HG02678 (cell line): ENCODE measurements around the gene METTL13.
A peak's percentile ranks its signal among the peaks of the same experiment; 100 is the strongest.

Source experiments
- ATAC-seq: cut with Tn5 transposase; IDR thresholded peaks from one replicate; pipeline ENCODE4 v1.9.1; 2021; ENCODE audit warnings: mild to moderate bottlenecking, moderate library complexity; ENCODE audit not compliant: unreplicated experiment

The METTL13 gene

GRCh38 chr1:171781176-171781875 lies at the start of gene METTL13:
TSS of gene METTL13 (plus strand) at chr1:171781660. CDS start at chr1:171781968, 308 bp downstream.
- peak; percentile 99 for ATAC-seq

- no peak for ATAC-seq
Observed at GRCh38 chr1:171736196-171736595, 45.3 kb upstream of the METTL13 start.

- no peak for ATAC-seq
Observed at GRCh38 chr1:171738911-171739310, 42.5 kb upstream of the METTL13 start.

- ATAC-seq: no peak
Observed at GRCh38 chr1:171739656-171740055, 41.8 kb upstream of the METTL13 start.

- ATAC-seq: no peak
Observed at GRCh38 chr1:171740356-171740863, 41.0 kb upstream of the METTL13 start.

GRCh38 chr1:171740987-171741871 lies 40.2 kb upstream of the METTL13 start:
- peak; percentile 34 for ATAC-seq

GRCh38 chr1:171741872-171742576 lies 39.4 kb upstream of the METTL13 start, which contains the start of gene VAMP4:
TSS of gene VAMP4 (minus strand) at chr1:171742065. CDS start at chr1:171738414, 3,651 bp downstream.
- ATAC-seq: peak; percentile 93

- ATAC-seq: peak; percentile 3
Observed at GRCh38 chr1:171742577-171742922, 38.9 kb upstream of the METTL13 start.

GRCh38 chr1:171743081-171743870 lies 38.2 kb upstream of the METTL13 start:
- no peak for ATAC-seq

- no peak for ATAC-seq
Observed at GRCh38 chr1:171744986-171745385, 36.5 kb upstream of the METTL13 start.

GRCh38 chr1:171748651-171749050 lies 32.8 kb upstream of the METTL13 start:
- ATAC-seq: no peak

- ATAC-seq: no peak
Observed at GRCh38 chr1:171751221-171751620, 30.2 kb upstream of the METTL13 start.

GRCh38 chr1:171753182-171753581 lies 28.3 kb upstream of the METTL13 start:
- ATAC-seq: no peak

GRCh38 chr1:171753685-171754352 lies 27.6 kb upstream of the METTL13 start:
- ATAC-seq: no peak

GRCh38 chr1:171754353-171754705 lies 27.1 kb upstream of the METTL13 start:
- ATAC-seq: no peak

GRCh38 chr1:171754971-171755370 lies 26.5 kb upstream of the METTL13 start:
- no peak for ATAC-seq

GRCh38 chr1:171756856-171757255 lies 24.6 kb upstream of the METTL13 start:
- ATAC-seq: no peak

- no peak for ATAC-seq
Observed at GRCh38 chr1:171758011-171758410, 23.4 kb upstream of the METTL13 start.

GRCh38 chr1:171762143-171762563 lies 19.3 kb upstream of the METTL13 start:
- no peak for ATAC-seq

GRCh38 chr1:171763764-171764163 lies 17.7 kb upstream of the METTL13 start:
- no peak for ATAC-seq
